Measurements from ENCODE around the gene ACOX1. TPM values are rescaled to one million over a fixed set of nuclear protein-coding genes. Genes with fewer than 3 reads are reported as not detected.

ACOX1 gene
- total and polyA plus RNA-seq, 2 of the 13 experiments (the other 11 are each of a cell fraction or from before 2014, with no cell fraction given): 86.4 to 120 TPM

- TF ChIP-seq NR2F1 (CRISPR knock-in tag; IDR thresholded peaks at IDR 0.05): no peak
- no peak; the same call in 1 of the 2 replicates for TF ChIP-seq ZNF567 (CRISPR knock-in tag; IDR thresholded peaks at IDR 0.05; ENCODE audit: borderline replicate concordance)
- TF ChIP-seq, protein P1, sequence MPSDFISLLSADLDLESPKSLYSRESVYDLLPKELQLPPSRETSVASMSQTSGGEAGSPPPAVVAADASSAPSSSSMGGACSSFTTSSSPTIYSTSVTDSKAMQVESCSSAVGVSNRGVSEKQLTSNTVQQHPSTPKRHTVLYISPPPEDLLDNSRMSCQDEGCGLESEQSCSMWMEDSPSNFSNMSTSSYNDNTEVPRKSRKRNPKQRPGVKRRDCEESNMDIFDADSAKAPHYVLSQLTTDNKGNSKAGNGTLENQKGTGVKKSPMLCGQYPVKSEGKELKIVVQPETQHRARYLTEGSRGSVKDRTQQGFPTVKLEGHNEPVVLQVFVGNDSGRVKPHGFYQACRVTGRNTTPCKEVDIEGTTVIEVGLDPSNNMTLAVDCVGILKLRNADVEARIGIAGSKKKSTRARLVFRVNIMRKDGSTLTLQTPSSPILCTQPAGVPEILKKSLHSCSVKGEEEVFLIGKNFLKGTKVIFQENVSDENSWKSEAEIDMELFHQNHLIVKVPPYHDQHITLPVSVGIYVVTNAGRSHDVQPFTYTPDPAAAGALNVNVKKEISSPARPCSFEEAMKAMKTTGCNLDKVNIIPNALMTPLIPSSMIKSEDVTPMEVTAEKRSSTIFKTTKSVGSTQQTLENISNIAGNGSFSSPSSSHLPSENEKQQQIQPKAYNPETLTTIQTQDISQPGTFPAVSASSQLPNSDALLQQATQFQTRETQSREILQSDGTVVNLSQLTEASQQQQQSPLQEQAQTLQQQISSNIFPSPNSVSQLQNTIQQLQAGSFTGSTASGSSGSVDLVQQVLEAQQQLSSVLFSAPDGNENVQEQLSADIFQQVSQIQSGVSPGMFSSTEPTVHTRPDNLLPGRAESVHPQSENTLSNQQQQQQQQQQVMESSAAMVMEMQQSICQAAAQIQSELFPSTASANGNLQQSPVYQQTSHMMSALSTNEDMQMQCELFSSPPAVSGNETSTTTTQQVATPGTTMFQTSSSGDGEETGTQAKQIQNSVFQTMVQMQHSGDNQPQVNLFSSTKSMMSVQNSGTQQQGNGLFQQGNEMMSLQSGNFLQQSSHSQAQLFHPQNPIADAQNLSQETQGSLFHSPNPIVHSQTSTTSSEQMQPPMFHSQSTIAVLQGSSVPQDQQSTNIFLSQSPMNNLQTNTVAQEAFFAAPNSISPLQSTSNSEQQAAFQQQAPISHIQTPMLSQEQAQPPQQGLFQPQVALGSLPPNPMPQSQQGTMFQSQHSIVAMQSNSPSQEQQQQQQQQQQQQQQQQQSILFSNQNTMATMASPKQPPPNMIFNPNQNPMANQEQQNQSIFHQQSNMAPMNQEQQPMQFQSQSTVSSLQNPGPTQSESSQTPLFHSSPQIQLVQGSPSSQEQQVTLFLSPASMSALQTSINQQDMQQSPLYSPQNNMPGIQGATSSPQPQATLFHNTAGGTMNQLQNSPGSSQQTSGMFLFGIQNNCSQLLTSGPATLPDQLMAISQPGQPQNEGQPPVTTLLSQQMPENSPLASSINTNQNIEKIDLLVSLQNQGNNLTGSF (CRISPR knock-in tag; IDR thresholded peaks at IDR 0.05): 0 out of 2 replicates have a peak, but pooled peaks have one; percentile 15
- TF ChIP-seq IRX3 (CRISPR knock-in tag; IDR thresholded peaks at IDR 0.05; ENCODE audit: borderline replicate concordance, low read depth): 0 out of 2 replicates have a peak, but pooled peaks have one; percentile 28
- TF ChIP-seq MEIS1 (CRISPR knock-in tag; IDR thresholded peaks at IDR 0.05; ENCODE audit: borderline replicate concordance): peak; percentile 79; the same call in 1 of the 2 replicates
- no peak for TF ChIP-seq ZMAT5 (CRISPR knock-in tag; IDR thresholded peaks at IDR 0.05; ENCODE audit: borderline replicate concordance, low read depth)
- TF ChIP-seq ZNF121 (CRISPR knock-in tag; IDR thresholded peaks at IDR 0.05): no peak; the same call in 1 of the 2 replicates
- no peak; the same call in 1 of the 2 replicates for TF ChIP-seq SIX4 (CRISPR knock-in tag; IDR thresholded peaks at IDR 0.05)
- TF ChIP-seq, protein P2, sequence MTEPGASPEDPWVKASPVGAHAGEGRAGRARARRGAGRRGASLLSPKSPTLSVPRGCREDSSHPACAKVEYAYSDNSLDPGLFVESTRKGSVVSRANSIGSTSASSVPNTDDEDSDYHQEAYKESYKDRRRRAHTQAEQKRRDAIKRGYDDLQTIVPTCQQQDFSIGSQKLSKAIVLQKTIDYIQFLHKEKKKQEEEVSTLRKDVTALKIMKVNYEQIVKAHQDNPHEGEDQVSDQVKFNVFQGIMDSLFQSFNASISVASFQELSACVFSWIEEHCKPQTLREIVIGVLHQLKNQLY (CRISPR knock-in tag; IDR thresholded peaks at IDR 0.05): peak; percentile 46; the same call in 1 of the 2 replicates
- peak; percentile 96 for TF ChIP-seq PAF1 (CRISPR knock-in tag; IDR thresholded peaks at IDR 0.05)
- TF ChIP-seq KDM6A (CRISPR knock-in tag; IDR thresholded peaks at IDR 0.05; ENCODE audit: low read depth): no peak
- TF ChIP-seq SOX6 (IDR thresholded peaks at IDR 0.05): no peak
- peak; percentile 85 for TF ChIP-seq SOX6 (CRISPR knock-in tag; IDR thresholded peaks at IDR 0.05)
- TF ChIP-seq KDM5B (CRISPR knock-in tag; IDR thresholded peaks at IDR 0.05; ENCODE audit: borderline replicate concordance): peak; percentile 98
- TF ChIP-seq, protein P3, sequence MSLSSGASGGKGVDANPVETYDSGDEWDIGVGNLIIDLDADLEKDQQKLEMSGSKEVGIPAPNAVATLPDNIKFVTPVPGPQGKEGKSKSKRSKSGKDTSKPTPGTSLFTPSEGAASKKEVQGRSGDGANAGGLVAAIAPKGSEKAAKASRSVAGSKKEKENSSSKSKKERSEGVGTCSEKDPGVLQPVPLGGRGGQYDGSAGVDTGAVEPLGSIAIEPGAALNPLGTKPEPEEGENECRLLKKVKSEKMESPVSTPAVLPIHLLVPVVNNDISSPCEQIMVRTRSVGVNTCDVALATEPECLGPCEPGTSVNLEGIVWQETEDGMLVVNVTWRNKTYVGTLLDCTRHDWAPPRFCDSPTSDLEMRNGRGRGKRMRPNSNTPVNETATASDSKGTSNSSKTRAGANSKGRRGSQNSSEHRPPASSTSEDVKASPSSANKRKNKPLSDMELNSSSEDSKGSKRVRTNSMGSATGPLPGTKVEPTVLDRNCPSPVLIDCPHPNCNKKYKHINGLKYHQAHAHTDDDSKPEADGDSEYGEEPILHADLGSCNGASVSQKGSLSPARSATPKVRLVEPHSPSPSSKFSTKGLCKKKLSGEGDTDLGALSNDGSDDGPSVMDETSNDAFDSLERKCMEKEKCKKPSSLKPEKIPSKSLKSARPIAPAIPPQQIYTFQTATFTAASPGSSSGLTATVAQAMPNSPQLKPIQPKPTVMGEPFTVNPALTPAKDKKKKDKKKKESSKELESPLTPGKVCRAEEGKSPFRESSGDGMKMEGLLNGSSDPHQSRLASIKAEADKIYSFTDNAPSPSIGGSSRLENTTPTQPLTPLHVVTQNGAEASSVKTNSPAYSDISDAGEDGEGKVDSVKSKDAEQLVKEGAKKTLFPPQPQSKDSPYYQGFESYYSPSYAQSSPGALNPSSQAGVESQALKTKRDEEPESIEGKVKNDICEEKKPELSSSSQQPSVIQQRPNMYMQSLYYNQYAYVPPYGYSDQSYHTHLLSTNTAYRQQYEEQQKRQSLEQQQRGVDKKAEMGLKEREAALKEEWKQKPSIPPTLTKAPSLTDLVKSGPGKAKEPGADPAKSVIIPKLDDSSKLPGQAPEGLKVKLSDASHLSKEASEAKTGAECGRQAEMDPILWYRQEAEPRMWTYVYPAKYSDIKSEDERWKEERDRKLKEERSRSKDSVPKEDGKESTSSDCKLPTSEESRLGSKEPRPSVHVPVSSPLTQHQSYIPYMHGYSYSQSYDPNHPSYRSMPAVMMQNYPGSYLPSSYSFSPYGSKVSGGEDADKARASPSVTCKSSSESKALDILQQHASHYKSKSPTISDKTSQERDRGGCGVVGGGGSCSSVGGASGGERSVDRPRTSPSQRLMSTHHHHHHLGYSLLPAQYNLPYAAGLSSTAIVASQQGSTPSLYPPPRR (CRISPR knock-in tag; IDR thresholded peaks at IDR 0.05; ENCODE audit: borderline replicate concordance): peak; percentile 76
- TF ChIP-seq KLF13 (CRISPR knock-in tag; IDR thresholded peaks at IDR 0.05): no peak
Measured at GRCh38 chr17:75940727-75941441, 38.1 kb downstream of the ACOX1 start, which contains the start of gene FBF1 (continued).
